Hematopoietic multipotent progenitor cell (in vitro differentiated cells): ENCODE results near the gene SYAP1. TPM values are rescaled to one million over a fixed set of nuclear protein-coding genes. Genes with fewer than 3 reads are reported as not detected.

Source experiments
- small RNA-seq: library from RNA; depleted of rRNA; stranded (forward); fragments of <200 nt; gene quantifications from one replicate; pipeline ENCODE3, GENCODE V24; 2012
- total RNA-seq: library from RNA; depleted of rRNA; stranded (reverse); fragments of >200 nt; gene quantifications from one replicate; pipeline ENCODE4 v1.2.3, GENCODE V29; 2012

The SYAP1 gene
- total RNA-seq, 1 donor = 10.8 TPM

Small RNAs within 50 kb of the gene (small RNA-seq; reads per million reads assigned to genes)
- gene RNU7-56P (not detected), gene RPL12P49 (not detected)

Other genes with a start within 250 kb of the SYAP1 start
- gene S100G, start 69.5 kb upstream of the SYAP1 start, total RNA-seq = not detected
- 12.1 TPM for gene CTPS2, start 6.9 kb upstream of the SYAP1 start, total RNA-seq
- 4.6 TPM for gene TXLNG, start 66.9 kb downstream of the SYAP1 start, total RNA-seq
- 84.8 TPM for gene RBBP7, start 150.8 kb downstream of the SYAP1 start, total RNA-seq
- gene REPS2, start 227.0 kb downstream of the SYAP1 start, total RNA-seq = 5.1 TPM